ENCODE results near the gene SSB. TPM values are rescaled to one million over a fixed set of nuclear protein-coding genes. Genes with fewer than 3 reads are reported as not detected.
A peak's percentile ranks its signal among the peaks of the same experiment; 100 is the strongest.

The SSB gene
- total and polyA plus RNA-seq, 2 of the 13 experiments (the other 11 are each of a cell fraction or from before 2014, with no cell fraction given) = 109 to 208 TPM

DNA sequence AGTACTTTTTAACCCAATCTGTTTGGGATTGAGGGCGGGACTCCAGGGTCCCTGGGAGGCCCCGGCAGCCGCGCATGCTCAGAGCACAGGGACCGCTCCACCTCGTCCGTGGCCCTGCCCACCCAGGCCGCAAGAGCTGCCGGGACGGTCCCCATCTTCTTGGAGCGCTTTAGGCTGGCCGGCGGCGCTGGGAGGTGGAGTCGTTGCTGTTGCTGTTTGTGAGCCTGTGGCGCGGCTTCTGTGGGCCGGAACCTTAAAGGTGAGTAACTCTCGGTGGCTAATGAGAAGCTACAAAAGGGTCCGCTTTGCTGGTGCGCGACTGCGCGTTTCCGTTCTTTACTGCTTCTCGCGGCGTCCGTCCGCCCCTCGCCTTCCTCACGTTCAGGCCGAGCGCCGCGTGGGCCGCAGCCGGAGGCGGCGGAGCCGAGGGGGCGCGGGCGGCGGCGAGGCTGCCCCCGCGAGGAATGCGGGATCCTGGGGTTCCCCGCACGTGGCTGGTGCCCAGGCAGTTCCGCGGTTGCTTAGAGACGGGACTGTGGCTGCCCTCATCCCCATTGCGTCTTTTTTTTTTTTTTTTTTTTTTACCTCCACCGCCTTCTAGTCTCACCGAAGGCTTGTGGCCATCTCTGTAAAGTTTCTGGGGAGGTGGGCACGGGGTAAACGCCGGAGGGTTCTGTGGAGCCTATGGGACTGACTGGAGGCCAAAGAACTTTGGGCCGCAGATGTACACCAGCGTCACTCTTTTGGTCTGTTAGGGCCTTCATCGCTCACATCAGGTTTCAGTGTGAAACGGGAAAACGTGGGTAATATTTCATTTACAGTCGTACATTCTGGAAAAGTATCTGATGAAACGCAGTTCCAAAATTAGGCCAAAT lies at the start of gene SSB (continued):
- TF ChIP-seq SUZ12 (IDR thresholded peaks at IDR 0.05; ENCODE audit: low read depth, low read length) = no peak
- TF ChIP-seq, protein P1, sequence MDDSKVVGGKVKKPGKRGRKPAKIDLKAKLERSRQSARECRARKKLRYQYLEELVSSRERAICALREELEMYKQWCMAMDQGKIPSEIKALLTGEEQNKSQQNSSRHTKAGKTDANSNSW (CRISPR knock-in tag; IDR thresholded peaks at IDR 0.05; ENCODE audit: borderline replicate concordance) = no peak; the same call in 1 of the 2 replicates
- TF ChIP-seq EEA1 (CRISPR knock-in tag; IDR thresholded peaks at IDR 0.05; ENCODE audit: borderline replicate concordance) = peak; percentile 86; the same call in 1 of the 2 replicates
- TF ChIP-seq NFIC (IDR thresholded peaks at IDR 0.05; ENCODE audit: low read length) = 0 out of 2 replicates have a peak, but pooled peaks have one; percentile 26
- 0 out of 2 replicates have a peak, but pooled peaks have one; percentile 78 for TF ChIP-seq ZNF616 (CRISPR knock-in tag; IDR thresholded peaks at IDR 0.05; ENCODE audit: low read depth)
- peak; percentile 56 for TF ChIP-seq ZNF781 (CRISPR knock-in tag; IDR thresholded peaks at IDR 0.05; ENCODE audit: borderline replicate concordance, not compliant biosample characterization)
- 0 out of 2 replicates have a peak, but pooled peaks have one; percentile 66 for TF ChIP-seq ATF7-NPFF (CRISPR knock-in tag; IDR thresholded peaks at IDR 0.05; ENCODE audit: low read depth)
- TF ChIP-seq ZNF274 (CRISPR knock-in tag; IDR thresholded peaks at IDR 0.05) = no peak
- peak; percentile 49; the same call in 1 of the 3 replicates for TF ChIP-seq MXI1 (IDR thresholded peaks at IDR 0.05; ENCODE audit: borderline replicate concordance, low read depth, low read length)
- no peak for TF ChIP-seq ZNF121 (CRISPR knock-in tag; IDR thresholded peaks at IDR 0.05)
- TF ChIP-seq EP300 (IDR thresholded peaks at IDR 0.05; ENCODE audit: low read depth in 2 of 2, low read length in 2 of 2) = no peak; a peak in 1 of 4 replicates
- TF ChIP-seq EP300 (CRISPR knock-in tag; IDR thresholded peaks at IDR 0.05; ENCODE audit: borderline replicate concordance) = peak; percentile 41; the same call in 1 of the 2 replicates
- TF ChIP-seq, protein P2, sequence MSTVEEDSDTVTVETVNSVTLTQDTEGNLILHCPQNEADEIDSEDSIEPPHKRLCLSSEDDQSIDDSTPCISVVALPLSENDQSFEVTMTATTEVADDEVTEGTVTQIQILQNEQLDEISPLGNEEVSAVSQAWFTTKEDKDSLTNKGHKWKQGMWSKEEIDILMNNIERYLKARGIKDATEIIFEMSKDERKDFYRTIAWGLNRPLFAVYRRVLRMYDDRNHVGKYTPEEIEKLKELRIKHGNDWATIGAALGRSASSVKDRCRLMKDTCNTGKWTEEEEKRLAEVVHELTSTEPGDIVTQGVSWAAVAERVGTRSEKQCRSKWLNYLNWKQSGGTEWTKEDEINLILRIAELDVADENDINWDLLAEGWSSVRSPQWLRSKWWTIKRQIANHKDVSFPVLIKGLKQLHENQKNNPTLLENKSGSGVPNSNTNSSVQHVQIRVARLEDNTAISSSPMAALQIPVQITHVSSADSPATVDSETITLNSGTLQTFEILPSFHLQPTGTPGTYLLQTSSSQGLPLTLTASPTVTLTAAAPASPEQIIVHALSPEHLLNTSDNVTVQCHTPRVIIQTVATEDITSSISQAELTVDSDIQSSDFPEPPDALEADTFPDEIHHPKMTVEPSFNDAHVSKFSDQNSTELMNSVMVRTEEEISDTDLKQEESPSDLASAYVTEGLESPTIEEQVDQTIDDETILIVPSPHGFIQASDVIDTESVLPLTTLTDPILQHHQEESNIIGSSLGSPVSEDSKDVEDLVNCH (CRISPR knock-in tag; IDR thresholded peaks at IDR 0.05) = no peak
- TF ChIP-seq ZNF879 (CRISPR knock-in tag; IDR thresholded peaks at IDR 0.05) = 0 out of 2 replicates have a peak, but pooled peaks have one; percentile 28
- TF ChIP-seq ZNF558 (CRISPR knock-in tag; IDR thresholded peaks at IDR 0.05; ENCODE audit: borderline replicate concordance) = no peak
- 0 out of 2 replicates have a peak, but pooled peaks have one; percentile 9 for TF ChIP-seq SMAD9 (CRISPR knock-in tag; IDR thresholded peaks at IDR 0.05)
- TF ChIP-seq ZSCAN9 (CRISPR knock-in tag; IDR thresholded peaks at IDR 0.05; ENCODE audit: borderline replicate concordance) = peak; percentile 67; the same call in 1 of the 2 replicates
- TF ChIP-seq, protein P3, sequence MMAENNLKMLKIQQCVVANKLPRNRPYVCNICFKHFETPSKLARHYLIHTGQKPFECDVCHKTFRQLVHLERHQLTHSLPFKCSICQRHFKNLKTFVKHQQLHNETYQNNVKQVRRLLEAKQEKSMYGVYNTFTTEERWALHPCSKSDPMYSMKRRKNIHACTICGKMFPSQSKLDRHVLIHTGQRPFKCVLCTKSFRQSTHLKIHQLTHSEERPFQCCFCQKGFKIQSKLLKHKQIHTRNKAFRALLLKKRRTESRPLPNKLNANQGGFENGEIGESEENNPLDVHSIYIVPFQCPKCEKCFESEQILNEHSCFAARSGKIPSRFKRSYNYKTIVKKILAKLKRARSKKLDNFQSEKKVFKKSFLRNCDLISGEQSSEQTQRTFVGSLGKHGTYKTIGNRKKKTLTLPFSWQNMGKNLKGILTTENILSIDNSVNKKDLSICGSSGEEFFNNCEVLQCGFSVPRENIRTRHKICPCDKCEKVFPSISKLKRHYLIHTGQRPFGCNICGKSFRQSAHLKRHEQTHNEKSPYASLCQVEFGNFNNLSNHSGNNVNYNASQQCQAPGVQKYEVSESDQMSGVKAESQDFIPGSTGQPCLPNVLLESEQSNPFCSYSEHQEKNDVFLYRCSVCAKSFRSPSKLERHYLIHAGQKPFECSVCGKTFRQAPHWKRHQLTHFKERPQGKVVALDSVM (CRISPR knock-in tag; IDR thresholded peaks at IDR 0.05) = peak; percentile 32
- TF ChIP-seq POLR2A (IDR thresholded peaks at IDR 0.05; ENCODE audit: insufficient read depth in 1 of 2, low read depth in 2 of 2, low read length in 2 of 2) = peak; percentile 82 to 98
- TF ChIP-seq, protein P4, sequence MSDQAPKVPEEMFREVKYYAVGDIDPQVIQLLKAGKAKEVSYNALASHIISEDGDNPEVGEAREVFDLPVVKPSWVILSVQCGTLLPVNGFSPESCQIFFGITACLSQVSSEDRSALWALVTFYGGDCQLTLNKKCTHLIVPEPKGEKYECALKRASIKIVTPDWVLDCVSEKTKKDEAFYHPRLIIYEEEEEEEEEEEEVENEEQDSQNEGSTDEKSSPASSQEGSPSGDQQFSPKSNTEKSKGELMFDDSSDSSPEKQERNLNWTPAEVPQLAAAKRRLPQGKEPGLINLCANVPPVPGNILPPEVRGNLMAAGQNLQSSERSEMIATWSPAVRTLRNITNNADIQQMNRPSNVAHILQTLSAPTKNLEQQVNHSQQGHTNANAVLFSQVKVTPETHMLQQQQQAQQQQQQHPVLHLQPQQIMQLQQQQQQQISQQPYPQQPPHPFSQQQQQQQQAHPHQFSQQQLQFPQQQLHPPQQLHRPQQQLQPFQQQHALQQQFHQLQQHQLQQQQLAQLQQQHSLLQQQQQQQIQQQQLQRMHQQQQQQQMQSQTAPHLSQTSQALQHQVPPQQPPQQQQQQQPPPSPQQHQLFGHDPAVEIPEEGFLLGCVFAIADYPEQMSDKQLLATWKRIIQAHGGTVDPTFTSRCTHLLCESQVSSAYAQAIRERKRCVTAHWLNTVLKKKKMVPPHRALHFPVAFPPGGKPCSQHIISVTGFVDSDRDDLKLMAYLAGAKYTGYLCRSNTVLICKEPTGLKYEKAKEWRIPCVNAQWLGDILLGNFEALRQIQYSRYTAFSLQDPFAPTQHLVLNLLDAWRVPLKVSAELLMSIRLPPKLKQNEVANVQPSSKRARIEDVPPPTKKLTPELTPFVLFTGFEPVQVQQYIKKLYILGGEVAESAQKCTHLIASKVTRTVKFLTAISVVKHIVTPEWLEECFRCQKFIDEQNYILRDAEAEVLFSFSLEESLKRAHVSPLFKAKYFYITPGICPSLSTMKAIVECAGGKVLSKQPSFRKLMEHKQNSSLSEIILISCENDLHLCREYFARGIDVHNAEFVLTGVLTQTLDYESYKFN (CRISPR knock-in tag; conservative IDR thresholded peaks at IDR 0.05) = peak; percentile 56; the same call in 1 of the 2 replicates

All from HepG2 (cell line).